GM04503 (cell line): ENCODE measurements around the gene OR2T6.
"Not testable (repeated sequence)": the region's sequence is repeated elsewhere in the genome, so short reads cannot be mapped to it uniquely, and the experiment has no call there.

ENCODE experiments used
- DNase-seq: peaks from one replicate; pipeline ENCODE4 v3.0.0-alpha.2; 2012; ENCODE audit warnings: low read depth

Gene OR2T6

DNA sequence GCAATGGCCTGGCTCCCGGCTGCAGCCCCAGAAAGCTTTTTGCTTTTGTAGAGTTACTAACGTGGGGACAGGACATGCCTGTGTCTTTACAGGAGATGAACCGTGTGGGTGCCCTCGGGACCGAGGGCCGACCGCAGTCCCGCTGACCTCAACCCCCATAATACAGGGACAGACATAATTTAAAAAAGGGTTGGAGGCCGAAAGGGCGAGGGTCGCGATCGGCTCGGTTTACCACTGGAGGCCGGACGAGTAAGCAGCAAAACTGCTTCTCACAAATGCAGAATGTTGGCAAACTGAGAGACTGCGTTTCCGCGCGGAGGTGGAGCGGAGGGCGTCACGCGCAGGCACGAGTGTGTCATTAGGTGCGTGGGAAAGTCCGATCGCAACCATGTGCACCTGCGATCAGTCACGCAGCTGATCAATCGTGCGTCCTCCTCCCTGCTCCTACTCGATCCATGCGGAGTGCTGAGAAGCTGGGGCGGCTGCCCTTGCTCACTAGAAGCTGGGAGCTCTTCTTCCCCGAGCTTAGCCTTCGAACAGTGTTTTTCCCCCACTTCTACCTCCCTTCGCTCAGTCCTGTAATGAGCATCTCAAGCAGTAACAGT, 58.4 kb downstream of the OR2T6 start:
- not testable (repeated sequence) for DNase-seq

DNA sequence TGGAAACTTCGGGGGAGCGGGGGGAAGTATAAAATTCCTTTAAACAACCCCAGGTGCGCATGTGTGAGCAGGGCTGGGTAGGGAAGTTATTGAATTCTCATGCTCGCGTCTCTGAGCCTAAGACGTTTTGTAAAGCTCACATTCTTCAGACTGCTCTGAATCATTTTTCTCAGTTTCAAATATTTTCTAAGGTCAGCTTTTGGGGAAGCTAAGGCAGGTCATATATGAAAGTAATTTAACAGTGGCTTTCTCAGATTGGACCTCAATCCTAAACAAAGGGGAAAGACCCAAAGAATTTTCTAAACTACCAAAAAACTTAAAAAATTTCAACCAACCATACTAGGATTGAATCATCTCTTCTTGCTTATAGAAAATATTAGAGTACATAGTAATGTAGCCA, 59.4 kb downstream of the OR2T6 start:
- DNase-seq = not testable (repeated sequence)

DNA sequence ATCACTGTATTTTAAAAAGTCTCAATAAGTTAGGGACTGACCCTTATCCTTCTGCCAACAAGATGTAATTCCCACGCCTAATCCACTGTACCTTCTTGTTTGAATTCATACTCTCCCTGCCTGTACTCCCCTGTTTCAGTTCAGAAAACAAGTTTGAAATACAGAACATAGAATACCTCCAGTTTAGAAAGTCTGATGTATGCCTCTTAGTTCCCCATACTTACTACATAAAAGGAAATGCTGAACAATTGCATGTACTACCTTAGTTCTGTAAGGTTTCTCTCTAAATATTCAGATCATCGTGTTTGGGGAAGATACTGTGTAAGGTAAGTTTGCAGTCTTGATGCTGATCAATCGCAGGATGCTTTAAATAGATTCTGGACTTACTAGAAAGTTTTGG, 60.8 kb downstream of the OR2T6 start:
- not testable (repeated sequence) for DNase-seq

DNA sequence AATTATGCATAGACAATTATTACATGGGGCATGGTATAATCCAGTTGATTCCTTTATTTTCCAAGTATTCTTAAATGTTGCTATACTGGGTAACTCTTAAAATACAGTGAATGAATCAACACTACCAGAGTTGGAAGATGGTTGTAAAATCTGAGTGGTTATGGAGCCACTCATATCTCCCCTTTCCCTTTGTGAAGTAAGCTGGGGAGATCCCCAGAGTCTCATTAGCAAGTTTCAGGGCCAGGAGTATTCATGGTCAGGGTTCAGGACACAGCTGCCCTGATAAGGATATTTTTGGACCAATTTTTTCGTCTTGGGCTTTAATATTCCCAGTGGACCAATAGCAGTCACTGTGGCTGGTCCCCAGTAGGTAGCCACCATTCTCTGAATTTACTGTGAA, 63.1 kb downstream of the OR2T6 start:
- DNase-seq = not testable (repeated sequence)

DNA sequence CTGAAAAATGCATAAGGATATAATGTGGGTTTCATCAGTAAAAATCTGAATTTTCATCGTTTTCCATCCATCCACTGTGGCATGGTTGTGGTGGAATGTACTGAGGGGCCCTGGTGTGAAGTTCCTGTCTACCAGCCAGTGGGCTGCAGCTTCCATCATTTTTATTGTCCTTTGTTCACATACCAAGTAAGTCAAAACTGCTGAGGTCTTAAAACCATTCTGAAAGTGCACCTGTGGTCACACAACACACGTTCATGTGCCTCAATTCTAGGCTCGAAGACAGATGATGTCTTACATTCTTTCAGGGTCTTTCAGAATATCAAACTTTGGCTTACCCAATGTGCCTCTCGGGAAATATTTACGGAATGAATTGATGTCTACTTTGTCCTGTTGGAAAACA, 63.7 kb downstream of the OR2T6 start:
- DNase-seq = not testable (repeated sequence)
